ENCODE data around the gene ELMO1.
"Not testable (repeated sequence)": the region's sequence is repeated elsewhere in the genome, so short reads cannot be mapped to it uniquely, and the experiment has no call there.

ELMO1 gene

GRCh38 chr7:36999626-37000485 is 448.8 kb downstream of the ELMO1 start:
- no peak for DNase-seq

GRCh38 chr7:36995776-36996175 is 452.9 kb downstream of the ELMO1 start:
- no peak for DNase-seq

- no peak for DNase-seq
Measured at GRCh38 chr7:36994456-36995112, 454.1 kb downstream of the ELMO1 start.

DNA sequence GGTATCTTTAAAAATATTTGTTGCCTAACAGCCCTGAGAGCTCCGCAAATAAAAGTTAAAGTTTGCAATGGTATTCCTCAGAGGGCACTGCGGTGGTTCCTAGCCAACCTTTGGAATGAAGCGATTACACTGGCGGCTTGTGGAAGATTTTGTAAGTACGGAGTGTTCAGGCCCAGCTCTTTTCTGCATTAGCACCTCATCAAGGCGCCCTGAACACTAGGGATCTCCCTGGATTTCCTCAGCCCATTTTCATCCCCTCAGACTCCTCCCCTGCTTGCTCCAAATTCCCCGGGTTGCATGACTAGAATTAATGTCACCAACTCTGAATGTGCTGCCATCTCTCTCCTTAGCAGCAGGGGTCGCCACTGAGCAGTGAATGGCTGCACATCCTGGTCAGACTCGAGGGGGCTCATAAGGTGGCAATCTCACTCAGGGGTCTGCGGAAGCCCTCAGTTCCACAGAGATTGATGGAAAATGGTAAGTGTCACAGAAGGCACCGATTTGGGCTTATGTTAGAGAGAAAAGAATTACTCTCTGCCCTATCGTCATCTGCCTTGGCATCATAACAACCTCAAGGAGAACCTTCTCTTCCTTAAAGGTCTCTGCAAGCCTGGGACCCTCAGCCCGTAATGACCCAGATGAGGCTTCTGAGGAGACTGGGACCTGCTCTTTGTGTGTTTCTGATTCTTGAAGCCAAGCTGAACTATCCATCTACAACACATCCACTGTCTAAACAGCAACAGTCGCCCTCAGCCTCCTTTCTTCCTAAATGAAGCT is 461.5 kb downstream of the ELMO1 start:
- peak; percentile 19 to 43 (median 21) for DNase-seq

- DNase-seq: no peak
Measured at GRCh38 chr7:36986511-36986933, 462.1 kb downstream of the ELMO1 start.

DNA sequence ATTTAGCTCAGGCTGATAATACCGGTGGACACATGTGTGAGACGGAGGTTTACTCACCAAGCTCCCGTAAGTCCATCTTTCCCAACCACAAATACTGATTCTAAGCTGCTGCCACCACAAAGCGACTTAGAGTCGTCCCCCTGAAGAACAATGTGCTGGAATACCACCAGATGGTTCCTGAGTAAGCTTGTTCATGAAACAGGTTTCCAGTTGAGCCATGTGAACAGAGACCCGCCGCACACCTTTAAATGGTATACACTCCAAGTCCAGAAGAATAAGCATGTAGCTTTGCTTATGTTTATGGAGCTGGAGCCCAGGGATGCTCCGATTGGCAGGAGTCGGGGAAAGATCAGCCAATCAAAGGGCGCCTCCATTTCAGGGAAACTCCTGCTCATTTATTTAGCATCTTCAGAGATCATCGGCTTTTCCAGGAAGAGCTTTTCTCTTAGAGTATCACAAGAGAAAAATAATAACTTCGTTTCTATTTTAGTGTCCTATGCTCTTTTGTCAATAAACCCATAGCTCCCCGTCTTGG is 462.7 kb downstream of the ELMO1 start:
- DNase-seq: no peak

GRCh38 chr7:36985316-36985715 is 463.3 kb downstream of the ELMO1 start:
- DNase-seq: no peak

- DNase-seq: no peak
Measured at GRCh38 chr7:36984710-36985312, 463.9 kb downstream of the ELMO1 start.

- no peak for DNase-seq
Measured at GRCh38 chr7:36984041-36984521, 464.6 kb downstream of the ELMO1 start.

DNA sequence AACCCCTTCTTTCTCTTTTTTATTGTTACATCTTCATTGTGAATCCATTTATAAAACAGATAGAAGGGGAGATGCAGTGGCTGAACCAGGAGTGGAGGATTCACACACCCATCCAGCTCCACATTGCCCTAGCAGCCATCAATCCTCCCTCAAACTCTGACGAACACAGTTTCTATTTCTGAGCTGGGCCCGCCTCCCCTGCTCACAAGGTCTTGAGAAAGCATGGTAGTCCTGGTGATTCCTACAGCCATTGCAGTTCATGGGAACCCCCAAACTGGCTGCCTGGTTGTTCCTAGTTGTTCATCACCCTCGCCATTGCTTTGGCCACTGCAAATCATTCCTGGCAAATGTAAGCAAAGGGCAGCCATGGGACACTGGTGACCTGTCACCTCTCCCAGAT is 465.9 kb downstream of the ELMO1 start:
- no peak for DNase-seq

GRCh38 chr7:36979810-36980248 is 468.8 kb downstream of the ELMO1 start:
- no peak for DNase-seq

GRCh38 chr7:36978461-36978860 is 470.2 kb downstream of the ELMO1 start:
- no peak for DNase-seq

DNA sequence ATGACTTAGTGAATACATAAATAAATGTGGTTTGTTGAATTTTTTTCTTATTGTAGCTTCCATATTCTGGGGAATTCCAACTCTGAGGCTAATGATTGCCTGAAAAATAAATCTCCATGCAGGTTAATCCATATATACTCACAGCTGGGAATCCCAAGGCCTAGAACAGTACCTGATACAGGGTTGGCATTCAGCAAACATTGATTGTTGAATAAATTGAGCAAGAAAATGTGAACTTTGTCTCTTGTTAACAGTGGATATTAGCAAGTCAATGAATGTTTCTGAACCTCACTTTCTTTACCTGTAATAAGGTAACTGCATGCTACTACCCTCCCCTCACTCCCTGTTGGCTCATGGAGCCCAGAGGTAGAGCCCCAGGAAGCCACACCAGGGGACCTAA is 470.8 kb downstream of the ELMO1 start:
- DNase-seq: no peak

DNA sequence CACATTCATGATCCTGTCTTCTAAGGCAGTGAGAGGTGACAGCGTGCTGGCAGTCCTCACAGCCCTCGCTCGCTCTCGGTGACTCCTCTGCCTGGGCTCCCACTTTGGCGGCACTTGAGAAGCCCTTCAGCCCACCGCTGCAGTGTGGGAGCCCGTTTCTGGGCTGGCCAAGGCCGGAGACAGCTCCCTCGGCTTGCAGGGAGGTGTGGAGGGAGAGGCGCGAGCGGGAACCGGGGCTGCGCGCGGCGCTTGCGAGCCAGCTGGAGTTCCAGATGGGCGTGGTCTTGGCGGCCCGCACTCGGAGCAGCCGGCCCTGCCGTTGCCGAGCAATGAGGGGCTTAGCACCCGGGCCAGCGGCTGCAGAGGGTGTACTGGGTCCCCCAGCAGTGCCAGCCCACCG is 475.1 kb downstream of the ELMO1 start:
- not testable (repeated sequence) for DNase-seq

DNA sequence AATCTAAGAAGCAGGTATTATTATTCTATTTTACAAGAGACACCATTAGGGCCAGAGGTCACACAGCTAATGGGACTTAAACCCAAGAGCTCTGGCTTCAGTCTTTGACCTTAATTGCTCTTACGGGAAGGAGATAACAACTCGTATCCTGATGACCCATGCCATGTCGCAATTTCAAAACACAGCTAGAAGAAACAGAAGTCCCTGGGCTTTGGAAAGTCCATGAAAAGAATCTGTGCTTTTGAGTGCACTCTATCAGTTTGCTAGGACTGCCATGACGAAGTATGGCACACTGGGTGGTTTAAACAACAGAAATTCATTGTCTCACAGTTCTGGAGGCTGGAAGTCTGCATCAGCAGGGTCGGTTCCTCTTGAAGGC is 476.5 kb downstream of the ELMO1 start:
- no peak for DNase-seq

DNA sequence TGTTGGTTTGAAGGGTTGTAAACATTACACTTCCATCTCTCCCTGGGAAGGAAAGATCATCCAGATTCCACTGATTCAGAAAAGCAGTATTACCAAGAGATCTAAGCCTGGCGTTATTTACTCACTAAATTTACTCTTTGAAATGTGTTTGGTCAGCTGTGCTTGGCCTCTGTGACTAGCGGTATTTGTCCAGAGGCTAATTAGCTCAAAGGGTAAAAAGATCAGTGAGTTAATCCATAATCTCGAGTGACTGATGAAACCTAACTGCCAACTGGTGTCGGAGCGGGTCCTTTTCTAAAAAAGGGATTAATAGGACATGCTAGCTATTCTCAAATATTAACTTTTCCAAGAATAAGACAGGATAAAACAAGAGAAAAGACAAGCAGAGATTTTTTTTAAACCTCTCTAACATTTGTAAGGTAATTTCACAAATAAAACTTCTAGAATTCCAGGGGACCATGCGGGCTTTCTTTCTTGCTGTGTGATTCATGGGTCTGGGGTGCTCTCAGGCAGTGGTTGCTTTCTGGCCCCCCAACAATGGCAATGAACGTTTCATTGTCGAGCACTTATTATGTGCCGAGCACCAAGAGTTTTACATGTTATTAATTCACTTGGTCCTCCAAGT is 477.0 kb downstream of the ELMO1 start:
- no peak for DNase-seq

GRCh38 chr7:36970551-36971514 is 477.8 kb downstream of the ELMO1 start:
- DNase-seq: peak in 1 of 5 donors; percentile 16

DNA sequence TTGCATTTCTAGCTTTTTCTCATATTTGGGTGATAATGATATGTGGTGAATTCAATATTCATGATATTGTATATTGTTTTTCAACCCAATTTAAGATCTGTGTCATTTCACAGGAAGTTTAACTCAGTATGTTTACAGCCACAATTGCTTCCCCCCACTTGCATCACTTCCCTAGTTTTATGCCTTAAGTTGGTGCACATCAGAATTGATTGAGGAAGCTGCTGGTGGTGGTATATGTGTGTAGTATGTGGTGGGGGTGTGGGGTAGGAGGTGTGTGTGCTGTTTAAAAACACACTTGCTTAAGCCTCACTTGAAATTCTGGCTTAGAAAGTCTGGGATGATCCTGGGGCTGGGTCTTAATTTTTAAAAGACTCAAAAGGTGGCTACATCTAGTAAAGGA is 479.3 kb downstream of the ELMO1 start:
- peak in 1 of 5 donors; percentile 68 for DNase-seq

GRCh38 chr7:36967387-36967786 is 481.3 kb downstream of the ELMO1 start:
- no peak for DNase-seq

DNA sequence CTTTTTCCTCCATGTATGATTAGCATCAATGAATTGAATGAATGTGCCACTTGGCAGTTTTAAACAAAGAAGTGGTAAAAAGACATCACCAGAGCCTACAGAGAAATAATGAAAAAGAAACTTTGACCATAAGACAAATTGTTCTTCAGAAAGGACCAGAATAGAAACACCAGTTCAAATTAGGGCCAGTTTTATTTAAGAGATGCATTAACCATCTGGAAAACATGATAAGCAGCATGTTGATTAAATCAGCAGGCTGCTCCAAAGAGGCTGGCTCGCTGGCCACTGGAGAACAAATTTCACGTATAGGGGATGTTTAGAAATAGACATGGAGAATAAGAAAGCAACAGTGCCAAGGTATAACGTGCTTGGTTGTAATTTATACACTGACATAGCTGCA is 482.0 kb downstream of the ELMO1 start:
- DNase-seq: no peak

GRCh38 chr7:36966039-36966438 is 482.6 kb downstream of the ELMO1 start:
- DNase-seq: no peak
